Body of pancreas (tissue), 4 donors: Measurements from ENCODE around the gene EID2B. TPM values are rescaled to one million over a fixed set of nuclear protein-coding genes. Genes with fewer than 3 reads are reported as not detected.

Experiments
- ATAC-seq: fragments of 150-250 bp; one replicate; pipeline ENCODE4 v1.9.1; 2016
- DNase-seq, 4 donors: peaks; one replicate each; pipeline ENCODE4 v3.0.0-alpha.2; 2019
- H3K27ac ChIP-seq, 4 donors: fragments of 200-600 bp; sonication (generic); 1 replicate in 3 of 4; 2 replicates in 1 of 4; pipeline versions ENCODE4 v1.5.1 to v1.6.1; 2016 to 2019; ENCODE audit warnings: mild to moderate bottlenecking in 1 of 4, mixed read lengths in 1 of 4, moderate library complexity in 1 of 4
- H3K27me3 ChIP-seq, 2 donors: fragments of 200-600 bp; sonication (generic); one replicate each; pipeline ENCODE4 v1.6.0; 2016; ENCODE audit warnings: mild to moderate bottlenecking in 1 of 2
- H3K36me3 ChIP-seq, 2 donors: fragments of 200-600 bp; sonication (generic); replicated peaks in 1 of 2; 2 replicates each; pipeline ENCODE4 v1.5.1; 2016; ENCODE audit warnings: low read depth in 2 of 2; ENCODE audit not compliant: insufficient read depth in 1 of 2
- H3K4me1 ChIP-seq: fragments of 200-600 bp; sonication (generic); one replicate; pipeline ENCODE4 v1.6.0; 2016
- H3K4me3 ChIP-seq, 2 donors: fragments of 200-600 bp; sonication (generic); 1 replicate in 1 of 2; 2 replicates in 1 of 2; pipeline ENCODE4 v1.5.1; 2016 to 2019
- H3K9me3 ChIP-seq, 3 donors: fragments of 200-600 bp; sonication (generic); 1 replicate in 2 of 3; 2 replicates in 1 of 3; pipeline ENCODE4 v1.5.1; 2016
- CTCF ChIP-seq, 7 experiments: fragments of 450-650 bp in 4 of 7; fragments of 200-600 bp in 3 of 7; sonication (generic) in 3 of 7; IDR thresholded peaks; one replicate each; pipeline ENCODE4 v1.5.1; 2016 to 2019; ENCODE audit warnings: antibody characterized with exemption in 7 of 7
- POLR2A ChIP-seq, 3 donors: fragments of 450-650 bp; IDR thresholded peaks; one replicate each; pipeline ENCODE4 v1.6.1; 2016; ENCODE audit warnings: antibody characterized with exemption in 3 of 3, mild to moderate bottlenecking in 2 of 3
- WGBS, 2 donors: methylation state at CpG; one replicate each; pipeline ENCODE4 v1.1.5; 2017; 5-methylcytosine and 5-hydroxymethylcytosine counted together
- intact Hi-C: fragments of 100-400 bp; cut with DNase I; formaldehyde crosslinking; loops from one replicate; pipeline ENCODE4 v1.15.1; 2023
- total RNA-seq, 2 donors: library from RNA; depleted of rRNA; stranded (reverse); fragments of >200 nt; gene quantifications; one replicate each; pipeline ENCODE4 v1.1.0, GENCODE V29; 2016

EID2B gene
- total RNA-seq, 2 donors from 2014 or later: 2.0 to 3.9 TPM

GRCh38 chr19:39531834-39532232 is 819 bp downstream of the EID2B start:
- Histone ChIP-seq H3K4me1 (peaks cover 12% of the 10 kb centered on the region), H3K27me3 (no peaks in the 10 kb centered on the region), H3K27ac (peak overlapping the region in 3 of 4 donors; percentile 44 to 75 (median 66)), H3K4me3 (peak overlapping the region; percentile 75 to 97), H3K9me3 (no peaks in the 10 kb centered on the region), H3K36me3 (no peaks in the 10 kb centered on the region)
- 17 to 37% methylated on average over 14 of the region's 14 CpGs for WGBS, 2 donors
- no peak for ATAC-seq
- TF ChIP-seq CTCF (IDR thresholded peaks at IDR 0.05): no peak
- TF ChIP-seq POLR2A (IDR thresholded peaks at IDR 0.05): no peak
- intact Hi-C loops: loop anchor here (10.0 kb wide), 2 partner anchors 57 to 87 kb away; partner anchors contain the start of gene SUPT5H
- no peak for DNase-seq

- TF ChIP-seq CTCF (IDR thresholded peaks at IDR 0.05): no peak
- TF ChIP-seq POLR2A (IDR thresholded peaks at IDR 0.05): no peak
- Histone ChIP-seq H3K9me3 (no peaks in the 10 kb centered on the region), H3K4me3 (no peak overlapping the region), H3K27me3 (no peaks in the 10 kb centered on the region), H3K36me3 (no peaks in the 10 kb centered on the region), H3K4me1 (no peaks in the 10 kb centered on the region), H3K27ac (no peak overlapping the region)
- WGBS, 2 donors: 95 to 100% methylated on average over 3 of the region's 3 CpGs
- DNase-seq (no peak), ATAC-seq (no peak)
- intact Hi-C loops: no loop called here
Observed at GRCh38 chr19:39525205-39525604, 7.4 kb downstream of the EID2B start.

- Histone ChIP-seq H3K27me3 (no peaks in the 10 kb centered on the region), H3K4me1 (no peaks in the 10 kb centered on the region), H3K9me3 (no peaks in the 10 kb centered on the region), H3K27ac (no peak overlapping the region), H3K36me3 (no peaks in the 10 kb centered on the region), H3K4me3 (no peak overlapping the region)
- 68 to 93% methylated on average over 7 to 8 of the region's 8 CpGs for whole genome bisulfite sequencing, 2 donors
- intact Hi-C loops: no loop called here
- ATAC-seq: no peak
- no peak for TF ChIP-seq CTCF (IDR thresholded peaks at IDR 0.05)
- no peak for TF ChIP-seq POLR2A (IDR thresholded peaks at IDR 0.05)
- DNase-seq: no peak
Observed at GRCh38 chr19:39524495-39524894, 8.2 kb downstream of the EID2B start.

- no peak overlapping the region for H3K27ac ChIP-seq
- intact Hi-C loops: no loop called here
- no peak for DNase-seq
- no peak for TF ChIP-seq CTCF (IDR thresholded peaks at IDR 0.05)
- no peak for TF ChIP-seq POLR2A (IDR thresholded peaks at IDR 0.05)
- H3K36me3 ChIP-seq: no peaks in the 10 kb centered on the region
- no peaks in the 10 kb centered on the region for H3K9me3 ChIP-seq
- no peak overlapping the region for H3K4me3 ChIP-seq
- no peak for ATAC-seq
- WGBS, 2 donors: 65 to 71% methylated on average over 8 of the region's 8 CpGs
- H3K4me1 ChIP-seq: peaks cover 1% of the 10 kb centered on the region
- H3K27me3 ChIP-seq: peaks cover 0 to 1% of the 10 kb centered on the region in 2 donors
Observed at GRCh38 chr19:39520541-39521484, 11.8 kb downstream of the EID2B start.
